Pancreas (tissue), 10 donors: ENCODE data around the gene PRL. TPM values are rescaled to one million over a fixed set of nuclear protein-coding genes. Genes with fewer than 3 reads are reported as not detected.

Experiments
- ATAC-seq, 4 donors: fragments of 200-7000 bp; cut with Tn5 transposase; one replicate each; pipeline versions ENCODE4 v1.8.0 to v1.9.1; 2020; ENCODE audit warnings: mild to moderate bottlenecking in 4 of 4, moderate library complexity in 4 of 4
- DNase-seq, 6 donors: peaks; one replicate each; pipeline ENCODE4 v3.0.0-alpha.2; 2020
- FAIRE-seq: peaks from 2 replicates; lab custom pipeline; 2012; peaks lifted over from hg19 to GRCh38; lab: Jason Lieb, UNC
- H3K27ac ChIP-seq, 4 donors: fragments of 200-600 bp; sonication (generic); 1 replicate in 3 of 4; 2 replicates in 1 of 4; pipeline versions ENCODE4 v1.5.0 to v1.8.0; 2020
- H3K27me3 ChIP-seq, 4 donors: fragments of 200-600 bp; one replicate each; pipeline ENCODE4 v1.8.0; 2021
- H3K36me3 ChIP-seq, 3 donors: fragments of 200-600 bp; sonication (generic) in 1 of 3; one replicate each; pipeline versions ENCODE4 v1.5.0 to v1.8.0; 2020 to 2021
- H3K4me1 ChIP-seq, 3 donors: fragments of 200-600 bp; one replicate each; pipeline ENCODE4 v1.8.0; 2021
- H3K4me3 ChIP-seq, 4 donors: fragments of 200-600 bp; sonication (generic) in 2 of 4; one replicate each; pipeline versions ENCODE4 v1.5.0 to v1.8.0; 2020 to 2021
- H3K9me3 ChIP-seq, 4 donors: fragments of 200-600 bp; one replicate each; pipeline ENCODE4 v1.8.0; 2021
- CTCF ChIP-seq, 4 donors: fragments of 200-600 bp; sonication (generic) in 3 of 4; IDR thresholded peaks; one replicate each; pipeline versions ENCODE4 v1.5.0 to v1.8.0; 2021; ENCODE audit warnings: antibody characterized with exemption in 4 of 4
- WGBS, 2 donors: extraction: QIAGEN DNeasy Blood & Tissue Kit; methylation state at CpG; one replicate each; pipeline ENCODE4 v1.1.7; 2013; 5-methylcytosine and 5-hydroxymethylcytosine counted together
- intact Hi-C, 3 donors: fragments of 100-400 bp; cut with DNase I; formaldehyde crosslinking; loops; one replicate each; pipeline versions ENCODE4 v1.11.1 to v1.14.2; 2022
- polyA plus RNA-seq, 2 donors: library from polyadenylated mRNA; stranded (reverse); fragments of 200-250 nt; gene quantifications; one replicate each; pipeline ENCODE4 v1.2.3, GENCODE V29; 2013
- total RNA-seq, 6 donors: library from RNA; stranded (reverse); fragmentation: NEBNext Ultra II Directional in 4 of 6; extraction: Animal tissue kit (Norgen Biotek cat#: 25700) in 4 of 6; gene quantifications; one replicate each; pipeline versions ENCODE4 v1.2.1 to v1.2.4, GENCODE V29; 2021 to 2023
- donor health status: healthy with polysubstance abuse.
- donor health status: DM: no; HTN: no; CAD: no; lungs with moderate emphysema.
- donor health status: DM: no; HTN: no; CAD: no.
- donor health status: control.
- donor health status: control.
- donor health status: Bipolar disorder and iron deficiency.
- donor health status: DM: yes; HTN: yes; CAD: no.
- donor health status: DM: no; HTN: no; CAD: no.
- donor health status: DM: no; HTN: no; CAD: no.
- donor health status: DM: yes; HTN: yes; CAD: no.

Gene PRL
- total and polyA plus RNA-seq, 8 donors, result not detected

GRCh38 chr6:22288721-22289120 lies 8.1 kb downstream of the PRL start:
- Histone ChIP-seq H3K27me3 (no peaks in the 10 kb centered on the region), H3K4me1 (peaks cover 0 to 4% (median 0%) of the 10 kb centered on the region in 3 donors), H3K4me3 (no peak overlapping the region), H3K36me3 (no peaks in the 10 kb centered on the region), H3K9me3 (no peaks in the 10 kb centered on the region), H3K27ac (no peak overlapping the region)
- no peak for TF ChIP-seq CTCF (IDR thresholded peaks at IDR 0.05)
- 92 to 94% methylated on average over 18 of the region's 18 CpGs for WGBS, 2 donors
- FAIRE-seq (no peak), DNase-seq (no peak), ATAC-seq (no peak)
- intact Hi-C loops, result no loop called here

DNA sequence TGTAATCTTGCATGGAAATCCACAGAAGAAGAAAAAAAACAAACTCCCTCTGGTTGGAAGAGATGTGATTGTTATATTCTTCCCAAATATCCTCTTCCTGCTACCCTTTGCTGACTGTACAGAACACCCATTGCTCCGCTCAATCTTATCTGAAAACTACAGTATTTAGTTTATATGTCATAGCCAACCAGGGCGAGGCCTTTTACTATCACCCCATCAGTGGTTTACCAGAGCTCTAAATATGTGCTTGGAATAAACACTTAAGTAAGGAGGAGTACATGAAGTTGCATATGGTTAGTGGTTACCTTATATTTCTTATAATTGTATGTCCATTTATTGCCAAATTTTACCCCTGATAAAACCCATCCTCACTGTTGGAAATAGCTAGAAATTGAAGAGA lies 12.2 kb downstream of the PRL start:
- no peaks in the 10 kb centered on the region for H3K27me3 ChIP-seq
- intact Hi-C loops, result no loop called here
- H3K4me3 ChIP-seq, result no peak overlapping the region
- H3K36me3 ChIP-seq, result no peaks in the 10 kb centered on the region
- no peaks in the 10 kb centered on the region for H3K9me3 ChIP-seq
- H3K27ac ChIP-seq, result no peak overlapping the region
- WGBS, 2 donors, result 90 to 92% methylated on average over 2 of the region's 2 CpGs
- ATAC-seq (no peak), DNase-seq (no peak), FAIRE-seq (no peak)
- peaks cover 0 to 4% (median 0%) of the 10 kb centered on the region in 3 donors for H3K4me1 ChIP-seq
- no peak for TF ChIP-seq CTCF (IDR thresholded peaks at IDR 0.05)

DNA sequence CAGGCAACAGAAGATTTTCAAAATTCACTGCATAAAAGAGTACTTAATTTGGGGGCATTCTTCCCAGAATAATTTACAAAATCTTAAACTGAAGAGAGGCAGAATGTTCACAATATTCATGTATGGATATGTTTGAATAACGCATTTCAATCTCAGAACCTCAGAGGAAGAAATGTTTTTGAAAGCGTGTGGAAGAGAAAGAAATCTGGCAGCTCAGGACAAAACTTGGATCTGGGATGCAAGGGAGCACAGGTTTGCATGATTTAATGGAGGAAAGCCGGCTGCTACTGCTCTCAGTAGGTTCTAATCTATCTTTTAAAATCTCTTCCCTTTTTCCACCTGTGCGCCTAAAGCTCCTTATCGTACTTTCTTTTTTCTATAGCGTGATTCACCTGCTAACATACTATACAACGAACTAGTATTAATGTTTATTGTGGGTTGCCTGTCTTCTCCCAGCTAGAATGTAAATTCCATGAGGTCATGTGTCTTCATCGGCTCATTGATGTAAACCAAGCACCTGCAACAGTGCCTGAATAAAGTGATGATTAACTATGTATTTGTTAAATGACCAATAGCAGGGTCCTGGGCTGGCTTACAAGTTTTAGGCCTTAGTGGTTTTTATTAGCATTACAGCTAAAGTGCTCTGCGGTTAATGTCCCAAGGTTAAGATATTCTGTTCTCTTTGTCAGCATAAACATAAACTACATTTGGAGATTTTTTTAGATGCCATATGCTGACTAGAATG lies 15.3 kb downstream of the PRL start:
- no peak for TF ChIP-seq CTCF (IDR thresholded peaks at IDR 0.05)
- DNase-seq (no peak), FAIRE-seq (no peak), ATAC-seq (no peak)
- Histone ChIP-seq H3K36me3 (no peaks in the 10 kb centered on the region), H3K27me3 (no peaks in the 10 kb centered on the region), H3K4me3 (no peak overlapping the region), H3K9me3 (no peaks in the 10 kb centered on the region), H3K27ac (no peak overlapping the region), H3K4me1 (peaks cover 0 to 4% (median 0%) of the 10 kb centered on the region in 3 donors)
- intact Hi-C loops, result no loop called here
- WGBS, 2 donors, result 91 to 94% methylated on average over 9 of the region's 9 CpGs

- intact Hi-C loops, result no loop called here
- DNase-seq, result no peak
- TF ChIP-seq CTCF (IDR thresholded peaks at IDR 0.05), result no peak
Observed at GRCh38 chr6:22279427-22279826, 17.4 kb downstream of the PRL start.

DNA sequence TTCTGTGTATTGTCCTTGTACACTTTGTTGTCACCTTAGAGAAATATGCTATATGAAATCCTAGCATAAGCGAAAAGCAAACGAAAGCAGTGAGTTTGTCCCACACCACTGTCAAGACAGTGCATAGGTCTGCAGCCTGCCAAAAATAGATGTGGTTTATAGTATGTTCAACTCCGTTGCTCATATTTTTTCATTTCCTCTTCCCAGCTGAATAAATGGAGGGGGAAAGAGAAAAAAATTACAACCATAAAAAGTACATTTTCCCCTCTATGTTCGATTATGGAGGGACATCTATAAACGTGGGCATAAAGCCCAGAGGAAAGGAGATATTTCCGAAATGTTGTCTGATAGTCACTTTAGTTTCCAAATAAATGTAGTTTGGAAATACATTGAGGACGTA lies 25.8 kb downstream of the PRL start:
- H3K4me3 ChIP-seq, result no peak overlapping the region
- H3K9me3 ChIP-seq, result no peaks in the 10 kb centered on the region
- H3K36me3 ChIP-seq, result no peaks in the 10 kb centered on the region
- no peaks in the 10 kb centered on the region for H3K27me3 ChIP-seq
- no peaks in the 10 kb centered on the region for H3K4me1 ChIP-seq
- 53 to 56% methylated on average over 7 of the region's 7 CpGs for WGBS, 2 donors
- no peak for TF ChIP-seq CTCF (IDR thresholded peaks at IDR 0.05)
- no peak for FAIRE-seq
- no peak for DNase-seq
- H3K27ac ChIP-seq, result no peak overlapping the region
- intact Hi-C loops, result no loop called here
- no peak for ATAC-seq

More at GRCh38 chr6:22279427-22279826, 17.4 kb downstream of the PRL start:
- FAIRE-seq (no peak), ATAC-seq (no peak)
- Histone ChIP-seq H3K4me3 (no peak overlapping the region), H3K4me1 (no peaks in the 10 kb centered on the region), H3K36me3 (no peaks in the 10 kb centered on the region), H3K27ac (no peak overlapping the region), H3K27me3 (no peaks in the 10 kb centered on the region), H3K9me3 (no peaks in the 10 kb centered on the region)
- 79 to 83% methylated on average over 2 of the region's 2 CpGs for WGBS, 2 donors
